WTC11 (cell line): ENCODE measurements around the gene KIF5A. TPM values are rescaled to one million over a fixed set of nuclear protein-coding genes. Genes with fewer than 3 reads are reported as not detected.

ENCODE experiments used
- ATAC-seq: fragments of 200-7000 bp; cut with Tn5 transposase; 2 replicates; pipeline ENCODE4 v1.10.0; 2021; ENCODE audit warnings: mild to moderate bottlenecking, moderate library complexity
- CTCF ChIA-PET: fragments of 300-600 bp; sonication (Branson Sonifier 250); formaldehyde crosslinking; loops from one replicate; lab custom pipeline; 2021; ENCODE audit warnings: antibody characterized with exemption; lab: Charles Lee
- POLR2A ChIA-PET: fragments of 350-600 bp; sonication (Branson Sonifier 250); formaldehyde crosslinking; loops from one replicate; lab custom pipeline; 2021; ENCODE audit warnings: antibody characterized with exemption; lab: Charles Lee
- DNase-seq: peaks from one replicate; pipeline ENCODE4 v3.0.0; 2021; ENCODE audit warnings: low spot score
- H3K27ac Mint-ChIP-seq: 2 replicates; pipeline ENCODE4 v1.8.0; 2021; ENCODE audit warnings: mixed read lengths
- H3K27me3 Mint-ChIP-seq: 2 replicates; pipeline ENCODE4 v1.8.0; 2021; ENCODE audit warnings: low read depth, mild to moderate bottlenecking, moderate library complexity, mixed read lengths
- H3K36me3 Mint-ChIP-seq: 2 replicates; pipeline ENCODE4 v1.8.0; 2021; ENCODE audit warnings: mixed read lengths
- H3K4me1 Mint-ChIP-seq: 2 replicates; pipeline ENCODE4 v1.8.0; 2022; ENCODE audit warnings: mixed read lengths
- H3K4me3 Mint-ChIP-seq: 2 replicates; pipeline ENCODE4 v1.8.0; 2021; ENCODE audit warnings: mild to moderate bottlenecking, moderate library complexity, mixed read lengths
- H3K9me3 Mint-ChIP-seq: 2 replicates; pipeline ENCODE4 v1.8.0; 2021; ENCODE audit warnings: mixed read lengths
- AFF4 ChIP-seq: sonication (generic); formaldehyde crosslinking; IDR thresholded peaks from 2 replicates; pipeline ENCODE4 v1.8.1; 2023; ENCODE audit warnings: mild to moderate bottlenecking, missing genetic modification reagents, borderline replicate concordance
- CREM ChIP-seq: sonication (generic); formaldehyde crosslinking; IDR thresholded peaks from 2 replicates; pipeline ENCODE4 v1.8.1; 2022; ENCODE audit warnings: mild to moderate bottlenecking, missing genetic modification reagents, moderate library complexity
- ERG ChIP-seq: fragments of 250-450 bp; sonication (Bioruptor Pico); IDR thresholded peaks from 2 replicates; pipeline ENCODE4 v1.8.0; 2021; ENCODE audit warnings: mild to moderate bottlenecking
- ESRRA ChIP-seq: sonication (generic); formaldehyde crosslinking; IDR thresholded peaks from 2 replicates; pipeline ENCODE4 v1.8.1; 2022; ENCODE audit warnings: mild to moderate bottlenecking, missing genetic modification reagents, borderline replicate concordance
- ETV6 ChIP-seq: sonication (generic); formaldehyde crosslinking; IDR thresholded peaks from 2 replicates; pipeline ENCODE4 v1.8.1; 2022; ENCODE audit warnings: mild to moderate bottlenecking, missing genetic modification reagents
- FOXK1 ChIP-seq: sonication (generic); formaldehyde crosslinking; IDR thresholded peaks from 2 replicates; pipeline ENCODE4 v1.8.0; 2022; ENCODE audit warnings: mild to moderate bottlenecking, moderate library complexity, missing genetic modification reagents
- FOXP4 ChIP-seq: sonication (generic); formaldehyde crosslinking; IDR thresholded peaks from 2 replicates; pipeline ENCODE4 v1.8.0; 2022; ENCODE audit warnings: mild to moderate bottlenecking, missing genetic modification reagents
- NFE2L1 ChIP-seq: sonication (generic); formaldehyde crosslinking; IDR thresholded peaks from 2 replicates; pipeline ENCODE4 v1.8.1; 2023; ENCODE audit warnings: missing genetic modification reagents
- PREB ChIP-seq: sonication (generic); formaldehyde crosslinking; IDR thresholded peaks from 2 replicates; pipeline ENCODE4 v1.8.1; 2022; ENCODE audit warnings: mild to moderate bottlenecking, missing genetic modification reagents, moderate library complexity, borderline replicate concordance
- SP1 ChIP-seq: sonication (generic); formaldehyde crosslinking; conservative IDR thresholded peaks from 2 replicates; pipeline ENCODE4 v1.8.1; 2022; ENCODE audit warnings: missing genetic modification reagents
- TCF7 ChIP-seq: sonication (generic); formaldehyde crosslinking; IDR thresholded peaks from 2 replicates; pipeline ENCODE4 v1.8.0; 2022; ENCODE audit warnings: mild to moderate bottlenecking, low read depth, missing genetic modification reagents, moderate library complexity
- ZBTB21 ChIP-seq: sonication (generic); formaldehyde crosslinking; IDR thresholded peaks from 2 replicates; pipeline ENCODE4 v1.8.1; 2023; ENCODE audit warnings: mild to moderate bottlenecking, missing genetic modification reagents, borderline replicate concordance
- ZNF121 ChIP-seq: sonication (generic); formaldehyde crosslinking; IDR thresholded peaks from 2 replicates; pipeline ENCODE4 v1.8.0; 2023; ENCODE audit warnings: missing genetic modification reagents
- ZNF263 ChIP-seq: sonication (generic); formaldehyde crosslinking; IDR thresholded peaks from 2 replicates; pipeline ENCODE4 v1.8.1; 2022; ENCODE audit warnings: low read depth, mild to moderate bottlenecking, moderate library complexity, missing genetic modification reagents
- ZNF512 ChIP-seq: sonication (generic); formaldehyde crosslinking; IDR thresholded peaks from 2 replicates; pipeline ENCODE4 v1.8.1; 2022; ENCODE audit warnings: missing genetic modification reagents, borderline replicate concordance
- ZSCAN18 ChIP-seq: fragments of 250-450 bp; sonication (Bioruptor Pico); IDR thresholded peaks from 2 replicates; pipeline ENCODE4 v2.1.2; 2022; ENCODE audit warnings: mild to moderate bottlenecking, moderate library complexity
- total RNA-seq: library from RNA; stranded (reverse); gene quantifications from 3 replicates; pipeline ENCODE4 v1.2.3, GENCODE V29; 2021

The KIF5A gene
- total RNA-seq, 1 experiment from 2014 or later: 16.1 TPM

GRCh38 chr12:57628280-57629191 lies 78.7 kb downstream of the KIF5A start:
- DNase-seq: no peak
- POLR2A ChIA-PET: interaction anchor here (1.1 kb wide), 1 partner anchor 9 kb away, joined by 3 read pairs; no protein-coding TSS in a partner anchor

More at GRCh38 chr12:57628280-57629191, 78.7 kb downstream of the KIF5A start:
- TF ChIP-seq AFF4 (CRISPR knock-in tag) (no peak), SP1 (CRISPR knock-in tag) (no peak), CREM (no peak), PREB (no peak), ESRRA (CRISPR knock-in tag) (no peak), ZNF263 (CRISPR knock-in tag) (no peak), ZNF121 (CRISPR knock-in tag) (no peak), NFE2L1 (CRISPR knock-in tag) (no peak), FOXP4 (CRISPR knock-in tag) (no peak), FOXK1 (CRISPR knock-in tag) (no peak), TCF7 (no peak), ZBTB21 (no peak), ZNF512 (CRISPR knock-in tag) (no peak), ETV6 (CRISPR knock-in tag) (no peak), ZSCAN18 (CRISPR knock-in tag) (no peak), ERG (CRISPR knock-in tag) (no peak)
- Mint-ChIP-seq H3K36me3 (no peaks in the 10 kb centered on the region), H3K4me1 (peaks cover 21% of the 10 kb centered on the region), H3K27ac (no peak overlapping the region), H3K27me3 (peaks cover 98% of the 10 kb centered on the region), H3K9me3 (no peaks in the 10 kb centered on the region), H3K4me3 (peak overlapping the region; percentile 64)
- no peak for ATAC-seq
- CTCF ChIA-PET: interaction anchor here (0.9 to 2.1 kb wide), 8 partner anchors 9 to 128 kb away, joined by 3 to 14 read pairs (median 8); partner anchors contain the start of gene ARHGEF25
